ENCODE results near the gene BRPF3. TPM values are rescaled to one million over a fixed set of nuclear protein-coding genes. Genes with fewer than 3 reads are reported as not detected.

BRPF3 gene
- total and polyA plus RNA-seq, 9 of the 15 experiments (the other 6 are each of a cell fraction or from before 2014, with no cell fraction given): 2.2 to 19.3 (median 8.0) TPM

- TF ChIP-seq CBX5 (IDR thresholded peaks at IDR 0.05; ENCODE audit: borderline replicate concordance, low read depth) (no peak), FOXP4 (CRISPR knock-in tag; IDR thresholded peaks at IDR 0.05; ENCODE audit: borderline replicate concordance) (0 out of 2 replicates have a peak, but pooled peaks have one; percentile 11), TRIM24 (IDR thresholded peaks at IDR 0.05) (peak; percentile 59 to 76), ELF4 (CRISPR knock-in tag; IDR thresholded peaks at IDR 0.05) (no peak), ZNF316 (IDR thresholded peaks at IDR 0.05) (peak; percentile 90), CBX3 (IDR thresholded peaks at IDR 0.05; ENCODE audit: borderline replicate concordance in 1 of 2, low read length in 2 of 2) (peak in 1 of 2 experiments; percentile 31; a peak in 1 of 3 replicates), SMARCA4 (IDR thresholded peaks at IDR 0.05) (no peak), E2F6 (IDR thresholded peaks at IDR 0.05; ENCODE audit: borderline replicate concordance in 1 of 2, extremely low read depth in 1 of 2, insufficient read depth in 1 of 2, insufficient read length in 1 of 2, low read depth in 1 of 2, low read length in 1 of 2, poor library complexity in 1 of 2, severe bottlenecking in 1 of 2) (peak in 1 of 2 experiments; percentile 65)
Measured at GRCh38 chr6:36197739-36198221, 1.2 kb downstream of the BRPF3 start (continued).
